Nephron progenitor cell (in vitro differentiated cells): ENCODE data around the gene GPX7.

Source experiments
- DNase-seq: peaks from one replicate; pipeline ENCODE4 v3.0.0; 2021
- H3K27ac Mint-ChIP-seq: 2 replicates; pipeline ENCODE4 v1.8.0; 2021; ENCODE audit warnings: mild to moderate bottlenecking, moderate library complexity, mixed read lengths
- H3K27me3 Mint-ChIP-seq: 2 replicates; pipeline ENCODE4 v1.8.0; 2021; ENCODE audit warnings: mild to moderate bottlenecking, low read depth, mixed read lengths; ENCODE audit not compliant: poor library complexity
- H3K36me3 Mint-ChIP-seq: 2 replicates; pipeline ENCODE4 v1.8.0; 2021; ENCODE audit warnings: low read depth, mixed read lengths
- H3K4me1 Mint-ChIP-seq: 2 replicates; pipeline ENCODE4 v1.8.0; 2021; ENCODE audit warnings: mixed read lengths
- H3K4me3 Mint-ChIP-seq: 2 replicates; pipeline ENCODE4 v1.8.0; 2021; ENCODE audit warnings: mild to moderate bottlenecking, moderate library complexity, mixed read lengths
- H3K9me3 Mint-ChIP-seq: 2 replicates; pipeline ENCODE4 v1.8.0; 2021; ENCODE audit warnings: mild to moderate bottlenecking, moderate library complexity, mixed read lengths
- TF ChIP-seq, protein P1 (sequence below): fragments of 200-600 bp; sonication (generic); IDR thresholded peaks from 2 replicates; pipeline ENCODE4 v1.5.0; 2021; ENCODE audit warnings: antibody characterized with exemption

The GPX7 gene

DNA sequence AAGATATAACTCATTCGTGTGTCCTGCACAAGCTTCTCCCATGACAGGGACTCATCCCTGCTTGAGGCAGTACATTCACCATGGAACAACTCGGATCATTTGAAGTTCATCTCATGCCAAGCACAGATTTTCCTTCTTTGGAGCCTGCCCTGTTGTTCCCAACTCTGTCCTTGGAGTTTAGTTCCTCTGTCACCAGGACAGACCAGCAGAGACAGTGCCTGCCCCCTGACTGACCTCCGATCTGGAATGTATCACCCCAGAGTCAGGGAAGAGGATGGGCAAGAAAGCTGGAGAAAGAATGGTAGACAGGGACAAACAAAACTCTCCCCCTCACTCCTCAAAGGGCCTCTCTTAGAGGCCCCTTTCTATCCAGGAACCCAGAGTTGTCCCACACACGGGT is 35.8 kb downstream of the GPX7 start:
- Mint-ChIP-seq H3K4me3 (no peak overlapping the region), H3K9me3 (peaks cover 12% of the 10 kb centered on the region), H3K4me1 (peaks cover 52% of the 10 kb centered on the region), H3K27ac (no peak overlapping the region), H3K27me3 (peaks cover 25% of the 10 kb centered on the region), H3K36me3 (peaks cover 6% of the 10 kb centered on the region)
- TF ChIP-seq, protein P1, sequence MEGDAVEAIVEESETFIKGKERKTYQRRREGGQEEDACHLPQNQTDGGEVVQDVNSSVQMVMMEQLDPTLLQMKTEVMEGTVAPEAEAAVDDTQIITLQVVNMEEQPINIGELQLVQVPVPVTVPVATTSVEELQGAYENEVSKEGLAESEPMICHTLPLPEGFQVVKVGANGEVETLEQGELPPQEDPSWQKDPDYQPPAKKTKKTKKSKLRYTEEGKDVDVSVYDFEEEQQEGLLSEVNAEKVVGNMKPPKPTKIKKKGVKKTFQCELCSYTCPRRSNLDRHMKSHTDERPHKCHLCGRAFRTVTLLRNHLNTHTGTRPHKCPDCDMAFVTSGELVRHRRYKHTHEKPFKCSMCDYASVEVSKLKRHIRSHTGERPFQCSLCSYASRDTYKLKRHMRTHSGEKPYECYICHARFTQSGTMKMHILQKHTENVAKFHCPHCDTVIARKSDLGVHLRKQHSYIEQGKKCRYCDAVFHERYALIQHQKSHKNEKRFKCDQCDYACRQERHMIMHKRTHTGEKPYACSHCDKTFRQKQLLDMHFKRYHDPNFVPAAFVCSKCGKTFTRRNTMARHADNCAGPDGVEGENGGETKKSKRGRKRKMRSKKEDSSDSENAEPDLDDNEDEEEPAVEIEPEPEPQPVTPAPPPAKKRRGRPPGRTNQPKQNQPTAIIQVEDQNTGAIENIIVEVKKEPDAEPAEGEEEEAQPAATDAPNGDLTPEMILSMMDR, result no peak
- no peak for DNase-seq

GRCh38 chr1:52640697-52641096 is 38.5 kb downstream of the GPX7 start:
- H3K27ac Mint-ChIP-seq, result no peak overlapping the region
- no peak for DNase-seq
- TF ChIP-seq, protein P1, result no peak
- H3K36me3 Mint-ChIP-seq, result no peaks in the 10 kb centered on the region
- peaks cover 6% of the 10 kb centered on the region for H3K27me3 Mint-ChIP-seq
- no peaks in the 10 kb centered on the region for H3K9me3 Mint-ChIP-seq
- H3K4me1 Mint-ChIP-seq, result peaks cover 43% of the 10 kb centered on the region
- no peak overlapping the region for H3K4me3 Mint-ChIP-seq

DNA sequence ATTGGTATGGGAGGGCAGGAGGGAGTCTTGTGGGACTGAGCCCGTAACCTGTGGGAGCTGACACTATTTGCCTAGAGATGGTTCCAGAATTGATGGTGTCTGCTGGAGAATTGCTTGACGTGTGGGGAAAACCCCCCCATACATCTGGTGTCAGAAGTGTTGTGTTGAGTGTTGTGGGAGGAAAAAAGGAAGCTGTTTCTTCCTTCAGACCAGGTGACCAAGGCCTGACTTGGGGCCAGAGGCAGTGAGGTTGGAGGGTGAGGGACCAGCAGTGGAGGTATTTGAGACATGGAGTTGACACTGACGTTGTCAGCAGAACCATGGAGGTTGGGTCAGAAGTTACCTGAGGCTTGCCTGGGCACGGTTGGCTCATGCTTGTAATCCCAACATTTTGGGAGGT is 39.1 kb downstream of the GPX7 start:
- Mint-ChIP-seq H3K27ac (peak overlapping the region; percentile 53), H3K27me3 (peaks cover 8% of the 10 kb centered on the region), H3K36me3 (no peaks in the 10 kb centered on the region), H3K4me3 (no peak overlapping the region), H3K4me1 (peaks cover 41% of the 10 kb centered on the region), H3K9me3 (no peaks in the 10 kb centered on the region)
- DNase-seq, result no peak
- TF ChIP-seq, protein P1, result no peak

DNA sequence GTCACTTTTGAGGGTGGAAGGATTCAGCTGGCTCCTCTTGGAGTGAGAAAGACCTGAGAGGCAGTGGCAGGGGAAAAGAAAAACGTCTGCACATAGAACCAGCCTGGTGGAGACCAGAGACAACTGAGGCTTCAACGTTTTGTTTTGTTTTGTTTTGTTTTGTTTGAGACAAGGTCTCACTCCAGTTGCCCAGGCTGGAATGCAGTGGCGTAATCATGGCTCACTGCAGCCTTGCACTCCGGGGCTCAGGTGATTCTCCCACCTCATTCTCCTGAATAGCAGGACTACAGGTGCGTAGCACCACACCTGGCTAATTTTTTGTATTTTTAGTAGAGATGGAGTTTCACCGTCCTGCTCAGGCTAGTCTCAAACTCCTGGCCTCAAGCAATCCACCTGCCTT is 43.1 kb downstream of the GPX7 start:
- no peaks in the 10 kb centered on the region for H3K36me3 Mint-ChIP-seq
- peaks cover 10% of the 10 kb centered on the region for H3K27me3 Mint-ChIP-seq

DNA sequence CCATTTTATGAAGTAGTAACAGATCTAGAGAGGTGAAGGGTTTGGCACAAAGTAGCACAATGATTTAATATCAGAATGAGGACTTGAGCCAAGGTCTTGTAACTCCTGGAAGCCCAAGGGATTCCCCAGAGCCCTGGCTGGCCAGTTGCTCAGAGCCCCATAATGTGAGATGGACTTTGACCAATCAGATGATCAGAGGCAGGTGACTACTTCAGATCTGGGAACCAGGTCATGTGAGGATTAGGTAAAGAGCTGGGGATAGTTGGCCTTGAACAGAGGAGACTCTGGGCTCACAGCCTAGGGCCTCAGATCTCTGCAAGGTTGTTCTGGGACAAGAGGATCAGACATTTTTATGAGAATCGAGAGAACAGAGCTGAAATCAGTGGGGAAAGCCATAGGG is 49.7 kb downstream of the GPX7 start:
- Mint-ChIP-seq H3K27ac (no peak overlapping the region), H3K36me3 (no peaks in the 10 kb centered on the region), H3K4me1 (no peaks in the 10 kb centered on the region), H3K4me3 (no peak overlapping the region), H3K27me3 (peaks cover under 1% of the 10 kb centered on the region), H3K9me3 (no peaks in the 10 kb centered on the region)
- DNase-seq, result no peak
- TF ChIP-seq, protein P1, result no peak

More for the DNA sequence above, 43.1 kb downstream of the GPX7 start:
- no peak for DNase-seq
- Mint-ChIP-seq H3K4me1 (peaks cover 12% of the 10 kb centered on the region), H3K27ac (peak overlapping the region; percentile 29), H3K4me3 (no peak overlapping the region), H3K9me3 (no peaks in the 10 kb centered on the region)
- TF ChIP-seq, protein P1, result no peak

DNA sequence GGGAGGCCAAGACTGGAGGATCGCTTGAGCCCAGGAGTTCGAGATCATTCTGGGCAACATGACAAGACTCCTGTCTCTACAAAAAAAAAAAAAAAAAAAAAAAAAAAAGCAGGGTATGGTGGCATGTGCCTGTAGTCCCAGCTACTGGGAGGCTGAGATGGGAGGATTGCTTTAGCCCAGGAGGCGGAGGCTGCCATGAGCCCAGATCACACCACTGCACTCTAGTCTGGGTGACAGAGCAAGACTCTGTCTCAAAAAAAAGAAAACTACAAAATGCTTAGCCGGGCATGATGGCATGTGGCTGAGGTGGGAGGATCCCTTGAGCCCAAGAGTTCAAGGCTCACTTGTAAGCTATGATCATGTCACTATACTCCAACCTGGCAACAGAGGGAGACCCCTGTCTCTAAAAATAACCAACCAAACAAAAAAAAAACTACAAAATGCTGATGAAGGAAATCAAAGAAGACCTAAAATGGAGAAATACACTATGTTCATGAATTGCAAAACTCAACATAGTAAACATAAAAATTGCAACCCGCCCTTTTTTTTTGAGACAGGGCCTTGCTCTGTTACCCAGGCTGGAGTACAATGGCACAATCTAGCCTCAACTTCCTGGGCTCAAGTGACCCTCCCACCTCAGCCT is 51.2 kb downstream of the GPX7 start:
- Mint-ChIP-seq H3K36me3 (no peaks in the 10 kb centered on the region), H3K27ac (no peak overlapping the region), H3K9me3 (no peaks in the 10 kb centered on the region), H3K4me1 (no peaks in the 10 kb centered on the region), H3K4me3 (no peak overlapping the region), H3K27me3 (no peaks in the 10 kb centered on the region)
- TF ChIP-seq, protein P1, result no peak
- no peak for DNase-seq
